ENCODE data around the gene RPS16.

- TF ChIP-seq GATA2 (IDR thresholded peaks at IDR 0.05; ENCODE audit: low read depth, low read length) (no peak), GATA3 (IDR thresholded peaks at IDR 0.05; ENCODE audit: low read depth, low read length) (no peak)
These were observed 12.3 kb downstream of the RPS16 start for GRCh38 chr19:39423258-39424086.

All from SH-SY5Y (cell line).